OCI-LY1 (cell line): ENCODE measurements around the gene CRYL1.
A peak's percentile ranks its signal among the peaks of the same experiment; 100 is the strongest.

Experiments
- H2AFZ ChIP-seq: fragments of 200-600 bp; sonication (generic), shearing (Covaris generic); 2 replicates; pipeline ENCODE4 v1.6.0; 2014; ENCODE audit warnings: antibody characterized with exemption, mild to moderate bottlenecking, low read length
- H3F3A ChIP-seq: fragments of 200-600 bp; sonication (generic), shearing (Covaris generic); 2 replicates; pipeline ENCODE4 v1.6.0; 2014; ENCODE audit warnings: mild to moderate bottlenecking, antibody characterized with exemption, low read length, moderate library complexity; ENCODE audit not compliant: insufficient read depth
- H3K27ac ChIP-seq: fragments of 200-600 bp; sonication (generic); 2 replicates; pipeline ENCODE4 v1.5.1; 2014; ENCODE audit warnings: low read length, mixed run types, mild to moderate bottlenecking, low read depth; ENCODE audit not compliant: poor library complexity, severe bottlenecking
- H3K27me3 ChIP-seq: fragments of 200-600 bp; sonication (generic); 2 replicates; pipeline ENCODE4 v1.6.0; 2014; ENCODE audit warnings: antibody characterized with exemption, mild to moderate bottlenecking, low read length, moderate library complexity; ENCODE audit not compliant: insufficient read depth
- H3K36me3 ChIP-seq: fragments of 200-600 bp; sonication (generic); 2 replicates; pipeline ENCODE4 v1.6.1; 2014; ENCODE audit warnings: mild to moderate bottlenecking, antibody characterized with exemption, low read length, moderate library complexity, mixed read lengths; ENCODE audit not compliant: insufficient read depth
- H3K4me1 ChIP-seq: fragments of 200-600 bp; sonication (generic); 2 replicates; pipeline ENCODE4 v1.5.1; 2014; ENCODE audit warnings: mild to moderate bottlenecking, low read length, moderate library complexity; ENCODE audit not compliant: insufficient read depth, severe bottlenecking
- H3K4me2 ChIP-seq: fragments of 200-600 bp; sonication (generic), shearing (Covaris generic); 2 replicates; pipeline ENCODE4 v1.6.1; 2014; ENCODE audit warnings: low read length
- H3K4me3 ChIP-seq: fragments of 200-600 bp; sonication (generic); 2 replicates; pipeline ENCODE4 v1.5.1; 2014; ENCODE audit warnings: low read length, low read depth, mild to moderate bottlenecking, mixed read lengths; ENCODE audit not compliant: poor library complexity, severe bottlenecking
- H3K79me2 ChIP-seq: fragments of 200-600 bp; shearing (Covaris generic); 2 replicates; pipeline ENCODE4 v1.6.1; 2016; ENCODE audit warnings: mixed run types, low read length, mixed read lengths; ENCODE audit not compliant: insufficient read depth
- H3K9ac ChIP-seq: fragments of 200-600 bp; sonication (generic), shearing (Covaris generic); 2 replicates; pipeline ENCODE4 v1.6.1; 2014; ENCODE audit warnings: mild to moderate bottlenecking, low read length, mixed read lengths
- H3K9me2 ChIP-seq: fragments of 200-600 bp; sonication (generic), shearing (Covaris generic); 2 replicates; pipeline ENCODE4 v1.6.1; 2014; ENCODE audit warnings: low read depth, mild to moderate bottlenecking, low read length, mixed read lengths
- H3K9me3 ChIP-seq: fragments of 200-600 bp; shearing (Covaris generic); 2 replicates; pipeline ENCODE4 v1.6.1; 2014; ENCODE audit warnings: low read length, mixed read lengths
- H4K20me1 ChIP-seq: fragments of 200-600 bp; sonication (generic), shearing (Covaris generic); 2 replicates; pipeline ENCODE4 v1.6.0; 2016; ENCODE audit warnings: mild to moderate bottlenecking, low read length; ENCODE audit not compliant: insufficient read depth
- CTCF ChIP-seq: fragments of 200-600 bp; sonication (generic), shearing (Covaris generic); IDR thresholded peaks from 2 replicates; pipeline ENCODE4 v1.5.1; 2017; ENCODE audit warnings: mild to moderate bottlenecking, antibody characterized with exemption, low read length, moderate library complexity, mixed read lengths
- EZH2 ChIP-seq: fragments of 200-600 bp; sonication (generic), shearing (Covaris generic); IDR thresholded peaks from 2 replicates; pipeline ENCODE4 v1.8.0; 2017; ENCODE audit warnings: borderline replicate concordance, mixed run types, mild to moderate bottlenecking, antibody characterized with exemption, low read length, moderate library complexity, mixed read lengths

CRYL1 gene

DNA sequence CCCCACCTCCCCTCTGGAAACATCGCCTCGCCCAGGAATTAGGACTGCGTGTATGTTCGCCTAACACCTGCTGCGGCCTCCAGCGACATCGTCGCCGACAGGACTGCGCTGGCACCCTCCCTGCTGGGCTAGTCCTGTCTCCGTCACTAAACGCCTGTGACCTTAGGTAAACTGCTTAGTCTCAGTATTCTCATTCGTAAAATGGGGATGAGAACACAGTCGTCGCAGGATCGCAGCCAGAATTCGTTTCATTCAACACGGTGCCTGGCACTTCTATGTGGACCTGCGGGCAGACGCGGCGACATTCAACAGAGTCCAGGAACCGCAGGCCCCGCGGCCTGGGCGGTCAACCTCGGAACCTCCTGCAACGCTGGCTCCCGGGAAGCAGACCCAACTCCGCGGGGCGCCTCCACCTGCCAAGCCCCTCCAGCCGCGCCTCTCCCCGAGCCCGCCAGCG, 485 bp downstream of the CRYL1 start:
- peak overlapping the region; percentile 1; the same call in 1 of the 2 replicates for H3K9ac ChIP-seq
- H3K9me3 ChIP-seq: no peaks in the 10 kb centered on the region
- peak overlapping the region; percentile 56 for H3K4me3 ChIP-seq
- H3K27me3 ChIP-seq: no peaks in the 10 kb centered on the region
- no peaks in the 10 kb centered on the region for H3K36me3 ChIP-seq
- no peaks in the 10 kb centered on the region for H3K79me2 ChIP-seq
- H3K4me2 ChIP-seq: peak overlapping the region; percentile 59
- H3K27ac ChIP-seq: no peak overlapping the region
- no peak overlapping the region for H2AFZ ChIP-seq
- H3K4me1 ChIP-seq: peaks cover 4% of the 10 kb centered on the region
- no peaks in the 10 kb centered on the region for H3F3A ChIP-seq
- no peaks in the 10 kb centered on the region for H4K20me1 ChIP-seq
- no peaks in the 10 kb centered on the region for H3K9me2 ChIP-seq
- no peak for TF ChIP-seq CTCF
- TF ChIP-seq EZH2: no peak

- Histone ChIP-seq H3F3A (no peaks in the 10 kb centered on the region), H3K79me2 (no peaks in the 10 kb centered on the region), H3K27me3 (no peaks in the 10 kb centered on the region), H2AFZ (no peak overlapping the region), H3K36me3 (no peaks in the 10 kb centered on the region), H3K4me2 (no peak overlapping the region), H4K20me1 (no peaks in the 10 kb centered on the region), H3K9me2 (no peaks in the 10 kb centered on the region), H3K9ac (no peak overlapping the region), H3K9me3 (no peaks in the 10 kb centered on the region), H3K4me3 (no peak overlapping the region), H3K4me1 (peaks cover 4% of the 10 kb centered on the region), H3K27ac (no peak overlapping the region)
- TF ChIP-seq CTCF (no peak), EZH2 (no peak)
These were observed 4.1 kb downstream of the CRYL1 start for GRCh38 chr13:20521364-20522115.

- H3K9ac ChIP-seq: no peak overlapping the region
- no peak overlapping the region for H3K4me3 ChIP-seq
- H3K4me1 ChIP-seq: no peaks in the 10 kb centered on the region
- no peaks in the 10 kb centered on the region for H3K79me2 ChIP-seq
- H3F3A ChIP-seq: no peaks in the 10 kb centered on the region
- no peak overlapping the region for H3K27ac ChIP-seq
- H2AFZ ChIP-seq: no peak overlapping the region
- no peaks in the 10 kb centered on the region for H3K9me2 ChIP-seq
- no peaks in the 10 kb centered on the region for H4K20me1 ChIP-seq
- TF ChIP-seq CTCF: no peak
- TF ChIP-seq EZH2: no peak
- no peaks in the 10 kb centered on the region for H3K36me3 ChIP-seq
- H3K27me3 ChIP-seq: no peaks in the 10 kb centered on the region
- no peak overlapping the region for H3K4me2 ChIP-seq
- H3K9me3 ChIP-seq: no peaks in the 10 kb centered on the region
These were observed 5.8 kb downstream of the CRYL1 start for GRCh38 chr13:20519875-20520274.
